ENCODE data around the gene TANC1. TPM values are rescaled to one million over a fixed set of nuclear protein-coding genes. Genes with fewer than 3 reads are reported as not detected.

The TANC1 gene
- total and polyA plus RNA-seq, 2 donors (not counting 3 experiments of a cell fraction or from before 2014, with no cell fraction given) = 58.9 to 99.4 TPM

DNA sequence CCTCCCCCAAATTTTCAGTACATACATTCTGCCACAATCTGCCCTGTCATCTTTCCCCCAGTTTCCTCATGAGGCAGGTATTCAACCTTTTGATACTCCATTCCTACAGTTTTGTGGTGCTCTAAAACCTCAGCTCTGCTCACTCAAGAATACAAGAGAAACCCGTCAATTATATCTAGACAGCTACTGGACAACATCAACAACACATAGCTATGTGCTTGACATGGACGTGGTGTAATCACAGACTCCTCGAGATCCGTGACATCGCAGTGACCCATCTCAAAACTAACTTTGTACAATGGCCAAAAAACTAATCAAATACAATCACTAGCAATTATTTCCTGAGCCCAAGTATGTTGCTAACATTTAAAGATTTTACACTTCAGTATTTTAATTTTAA lies 294.5 kb downstream of the TANC1 start:
- Histone ChIP-seq H4K20me1 (replicated peaks; ENCODE audit: control insufficient read depth, extremely low read depth, insufficient read depth, low read length) (no peaks in the 10 kb centered on the region), H3K9me1 (replicated peaks; ENCODE audit: control insufficient read depth, extremely low read depth, insufficient read depth, low read length) (no peaks in the 10 kb centered on the region), H3K36me3 (ENCODE audit: control insufficient read depth in 2 of 2, extremely low read depth in 1 of 2, insufficient read depth in 2 of 2, low read length in 2 of 2) (no peaks in the 10 kb centered on the region), H3K4me1 (ENCODE audit: control insufficient read depth, extremely low read depth, insufficient read depth, low read length) (peaks cover 3% of the 10 kb centered on the region), H3K4me3 (replicated peaks in 1 of 3; ENCODE audit: insufficient read depth in 1 of 3, low read depth in 1 of 3, low read length in 3 of 3) (no peak overlapping the region), H3K9me3 (replicated peaks; ENCODE audit: control insufficient read depth, insufficient read depth, low read length) (no peaks in the 10 kb centered on the region), H3K79me2 (ENCODE audit: control insufficient read depth, insufficient read depth, low read length) (no peaks in the 10 kb centered on the region), H2AFZ (ENCODE audit: low read depth, low read length) (no peak overlapping the region), H3K9ac (replicated peaks; ENCODE audit: extremely low read depth, insufficient read depth, low read length) (no peak overlapping the region), H3K27ac (ENCODE audit: insufficient read depth, low read depth, low read length) (no peak overlapping the region), H3K27me3 (ENCODE audit: control insufficient read depth in 2 of 2, insufficient read depth in 2 of 2, low read length in 2 of 2) (no peaks in the 10 kb centered on the region), H3K4me2 (ENCODE audit: insufficient read depth, low read length) (no peak overlapping the region)
- dilution Hi-C loops (cut with MboI; ENCODE audit: extremely low pct_ligation_motif_present, low sequenced_read_pairs) (no loop called here), intact Hi-C loops (cut with micrococcal nuclease) (no loop called here)
- no peak for TF ChIP-seq JUN (IDR thresholded peaks at IDR 0.05; ENCODE audit: borderline replicate concordance, insufficient read depth, insufficient read length, low read depth)
- no peak for TF ChIP-seq POLR2AphosphoS5 (IDR thresholded peaks at IDR 0.05; ENCODE audit: insufficient read depth, low read depth, low read length)
- TF ChIP-seq, protein P1, sequence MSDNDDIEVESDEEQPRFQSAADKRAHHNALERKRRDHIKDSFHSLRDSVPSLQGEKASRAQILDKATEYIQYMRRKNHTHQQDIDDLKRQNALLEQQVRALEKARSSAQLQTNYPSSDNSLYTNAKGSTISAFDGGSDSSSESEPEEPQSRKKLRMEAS (IDR thresholded peaks at IDR 0.05; ENCODE audit: insufficient read depth, insufficient read length) = no peak
- TF ChIP-seq, protein P2, sequence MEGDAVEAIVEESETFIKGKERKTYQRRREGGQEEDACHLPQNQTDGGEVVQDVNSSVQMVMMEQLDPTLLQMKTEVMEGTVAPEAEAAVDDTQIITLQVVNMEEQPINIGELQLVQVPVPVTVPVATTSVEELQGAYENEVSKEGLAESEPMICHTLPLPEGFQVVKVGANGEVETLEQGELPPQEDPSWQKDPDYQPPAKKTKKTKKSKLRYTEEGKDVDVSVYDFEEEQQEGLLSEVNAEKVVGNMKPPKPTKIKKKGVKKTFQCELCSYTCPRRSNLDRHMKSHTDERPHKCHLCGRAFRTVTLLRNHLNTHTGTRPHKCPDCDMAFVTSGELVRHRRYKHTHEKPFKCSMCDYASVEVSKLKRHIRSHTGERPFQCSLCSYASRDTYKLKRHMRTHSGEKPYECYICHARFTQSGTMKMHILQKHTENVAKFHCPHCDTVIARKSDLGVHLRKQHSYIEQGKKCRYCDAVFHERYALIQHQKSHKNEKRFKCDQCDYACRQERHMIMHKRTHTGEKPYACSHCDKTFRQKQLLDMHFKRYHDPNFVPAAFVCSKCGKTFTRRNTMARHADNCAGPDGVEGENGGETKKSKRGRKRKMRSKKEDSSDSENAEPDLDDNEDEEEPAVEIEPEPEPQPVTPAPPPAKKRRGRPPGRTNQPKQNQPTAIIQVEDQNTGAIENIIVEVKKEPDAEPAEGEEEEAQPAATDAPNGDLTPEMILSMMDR (IDR thresholded peaks at IDR 0.05; ENCODE audit: extremely low read depth in 1 of 2, insufficient read depth in 1 of 2, low read depth in 1 of 2, low read length in 2 of 2) = no peak
- no peak for TF ChIP-seq POLR2A (IDR thresholded peaks at IDR 0.05; ENCODE audit: low read depth, low read length)
- no peak for TF ChIP-seq EZH2 (IDR thresholded peaks at IDR 0.05; ENCODE audit: borderline replicate concordance, low read depth, low read length, severe bottlenecking)
- TF ChIP-seq FOS (IDR thresholded peaks at IDR 0.05; ENCODE audit: borderline replicate concordance, insufficient read depth, low read length) = no peak
- no TSS peak for BruUV-seq (replicated peaks)
- FAIRE-seq = no peak
- DNase-seq (ENCODE audit: low read depth, low spot score) = no peak
- ChIA-PET CTCF (interaction anchor here (0.9 kb wide), 1 partner anchor 13 kb away, joined by 3 read pairs; no protein-coding TSS in a partner anchor), POLR2A (no interaction called here)
